Endothelial cell of umbilical vein (primary cell): ENCODE measurements around the gene CHST8. TPM values are rescaled to one million over a fixed set of nuclear protein-coding genes. Genes with fewer than 3 reads are reported as not detected.

Source experiments
- BruUV-seq: library from RNA; stranded (reverse); fragments of 400-500 nt; replicated peaks from 2 replicates; lab custom pipeline; 2021; lab: Mats Ljungman, UMichigan
- CTCF ChIA-PET: fragments of 300-600, 350-600 bp; sonication (Branson Sonifier 250); formaldehyde crosslinking; loops from one replicate; lab custom pipeline; 2021; ENCODE audit warnings: antibody characterized with exemption, inconsistent platforms; lab: Charles Lee
- POLR2A ChIA-PET: fragments of 300-600, 350-600 bp; sonication (Branson Sonifier 250); formaldehyde crosslinking; loops from one replicate; lab custom pipeline; 2021; ENCODE audit warnings: antibody characterized with exemption, inconsistent platforms; lab: Charles Lee
- DNase-seq: peaks from one replicate; pipeline ENCODE4 v3.0.0-alpha.2; 2011; ENCODE audit warnings: low read depth, low spot score
- FAIRE-seq: peaks from 2 replicates; lab custom pipeline; 2011; peaks lifted over from hg19 to GRCh38; lab: Jason Lieb, UNC
- H2AFZ ChIP-seq: 2 replicates; pipeline ENCODE4 v1.6.0; 2012; ENCODE audit warnings: low read depth, low read length, control low read depth, inconsistent platforms
- H3K27ac ChIP-seq: 2 replicates; pipeline ENCODE4 v1.5.1; 2011; ENCODE audit warnings: low read depth, mild to moderate bottlenecking, control low read depth, low read length, moderate library complexity; ENCODE audit not compliant: insufficient read depth
- H3K27me3 ChIP-seq, 2 experiments: 2 replicates each; pipeline versions ENCODE4 v1.6.0 to v1.6.1; 2011; ENCODE audit warnings: low read length in 2 of 2, mixed read lengths in 1 of 2; ENCODE audit not compliant: control insufficient read depth in 2 of 2, insufficient read depth in 2 of 2
- H3K36me3 ChIP-seq, 2 experiments: 2 replicates in 1 of 2; 3 replicates in 1 of 2; pipeline ENCODE4 v1.5.1; 2011; ENCODE audit warnings: low read length in 2 of 2, mild to moderate bottlenecking in 1 of 2, moderate library complexity in 1 of 2; ENCODE audit not compliant: control insufficient read depth in 2 of 2, insufficient read depth in 2 of 2; ENCODE audit errors: extremely low read depth in 1 of 2
- H3K4me1 ChIP-seq: 3 replicates; pipeline ENCODE4 v1.5.1; 2011; ENCODE audit warnings: mild to moderate bottlenecking, low read length; ENCODE audit not compliant: control insufficient read depth, insufficient read depth; ENCODE audit errors: extremely low read depth
- H3K4me2 ChIP-seq: 2 replicates; pipeline ENCODE4 v1.6.1; 2011; ENCODE audit warnings: low read length, control low read depth, mixed read lengths; ENCODE audit not compliant: insufficient read depth
- H3K4me3 ChIP-seq, 3 experiments: fragments of 200-600 bp in 1 of 3; sonication (generic), shearing (Covaris generic) in 1 of 3; replicated peaks in 1 of 3; 2 replicates each; pipeline ENCODE4 v1.5.1; 2011 to 2016; ENCODE audit warnings: control low read depth in 3 of 3, low read length in 3 of 3, mild to moderate bottlenecking in 2 of 3, inconsistent platforms in 1 of 3, low read depth in 1 of 3, moderate library complexity in 1 of 3; ENCODE audit not compliant: insufficient read depth in 1 of 3
- H3K79me2 ChIP-seq: 2 replicates; pipeline ENCODE4 v1.6.0; 2012; ENCODE audit warnings: low read length, inconsistent platforms; ENCODE audit not compliant: control insufficient read depth, insufficient read depth
- H3K9ac ChIP-seq: replicated peaks from 2 replicates; pipeline ENCODE3; 2011; ENCODE audit warnings: low read length, control low read depth; ENCODE audit not compliant: insufficient read depth; ENCODE audit errors: extremely low read depth
- H3K9me1 ChIP-seq: replicated peaks from 3 replicates; pipeline ENCODE4 v1.6.0; 2011; ENCODE audit warnings: mild to moderate bottlenecking, low read length; ENCODE audit not compliant: control insufficient read depth, insufficient read depth; ENCODE audit errors: extremely low read depth
- H3K9me3 ChIP-seq: replicated peaks from 2 replicates; pipeline ENCODE4 v1.5.1; 2012; ENCODE audit warnings: low read length, inconsistent platforms; ENCODE audit not compliant: control insufficient read depth, insufficient read depth
- H4K20me1 ChIP-seq: replicated peaks from 2 replicates; pipeline ENCODE3; 2011; ENCODE audit warnings: mild to moderate bottlenecking, low read length; ENCODE audit not compliant: control insufficient read depth, insufficient read depth; ENCODE audit errors: extremely low read depth
- EZH2 ChIP-seq: IDR thresholded peaks from 2 replicates; pipeline ENCODE4 v1.6.1; 2012; ENCODE audit warnings: borderline replicate concordance, low read depth, mild to moderate bottlenecking, moderate library complexity, low read length, inconsistent platforms; ENCODE audit not compliant: severe bottlenecking
- FOS ChIP-seq: IDR thresholded peaks from 2 replicates; pipeline ENCODE4 v1.6.1; 2011; ENCODE audit warnings: mild to moderate bottlenecking, low read length, moderate library complexity, borderline replicate concordance; ENCODE audit not compliant: insufficient read depth
- GATA2 ChIP-seq: IDR thresholded peaks from 2 replicates; pipeline ENCODE4 v1.7.0; 2011; ENCODE audit warnings: low read depth, mild to moderate bottlenecking, moderate library complexity, mixed read lengths, low read length; ENCODE audit not compliant: insufficient read length, insufficient read depth
- JUN ChIP-seq: IDR thresholded peaks from 2 replicates; pipeline ENCODE4 v1.6.1; 2011; ENCODE audit warnings: borderline replicate concordance, low read depth; ENCODE audit not compliant: insufficient read length, insufficient read depth
- MYC ChIP-seq: IDR thresholded peaks from one replicate; pipeline ENCODE4 v1.6.1; 2011; ENCODE audit warnings: mild to moderate bottlenecking, low read depth, low read length
- POLR2A ChIP-seq: IDR thresholded peaks from 2 replicates; pipeline ENCODE4 v1.6.1; 2012; ENCODE audit warnings: low read depth, mild to moderate bottlenecking, control low read depth, low read length
- POLR2AphosphoS5 ChIP-seq: IDR thresholded peaks from 2 replicates; pipeline ENCODE4 v1.6.1; 2012; ENCODE audit warnings: low read depth, mild to moderate bottlenecking, control low read depth, low read length, moderate library complexity; ENCODE audit not compliant: insufficient read depth
- dilution Hi-C: fragments of 300-500 bp; cut with MboI; formaldehyde crosslinking; loops from one replicate; pipeline ENCODE4 v1.15.0; 2019; ENCODE audit warnings: low sequenced_read_pairs; ENCODE audit not compliant: extremely low pct_ligation_motif_present
- intact Hi-C: fragments of 100-400 bp; cut with micrococcal nuclease; formaldehyde crosslinking; loops from one replicate; pipeline ENCODE4 v1.10.0; 2022
- polyA plus RNA-seq, 4 experiments: library from polyadenylated mRNA; depleted of rRNA in 3 of 4; stranded (reverse) in 3 of 4; unstranded in 1 of 4; fragments of >200 nt; gene quantifications; 2 replicates each; pipeline versions ENCODE4 v1.2.1 to v1.2.3, GENCODE V29; 2011 to 2012; ENCODE audit warnings: missing spikeins in 1 of 4
- total RNA-seq: library from RNA; stranded (reverse); gene quantifications from 2 replicates; pipeline ENCODE4 v1.2.3, GENCODE V29; 2021
- TF ChIP-seq, protein P1 (sequence below): IDR thresholded peaks from 2 replicates; pipeline ENCODE4 v1.6.1; 2011; ENCODE audit not compliant: insufficient read depth, insufficient read length
- TF ChIP-seq, protein P2 (sequence below), 2 donors: IDR thresholded peaks; 1 replicate in 1 of 2; 2 replicates in 1 of 2; pipeline ENCODE4 v1.5.1; 2011; ENCODE audit warnings: low read length in 2 of 2, mild to moderate bottlenecking in 2 of 2, moderate library complexity in 2 of 2, control low read depth in 1 of 2, inconsistent platforms in 1 of 2, low read depth in 1 of 2; ENCODE audit not compliant: insufficient read depth in 1 of 2; ENCODE audit errors: extremely low read depth in 1 of 2

CHST8 gene
- total and polyA plus RNA-seq, 2 donors (not counting 3 experiments of a cell fraction or from before 2014, with no cell fraction given), result not detected

DNA sequence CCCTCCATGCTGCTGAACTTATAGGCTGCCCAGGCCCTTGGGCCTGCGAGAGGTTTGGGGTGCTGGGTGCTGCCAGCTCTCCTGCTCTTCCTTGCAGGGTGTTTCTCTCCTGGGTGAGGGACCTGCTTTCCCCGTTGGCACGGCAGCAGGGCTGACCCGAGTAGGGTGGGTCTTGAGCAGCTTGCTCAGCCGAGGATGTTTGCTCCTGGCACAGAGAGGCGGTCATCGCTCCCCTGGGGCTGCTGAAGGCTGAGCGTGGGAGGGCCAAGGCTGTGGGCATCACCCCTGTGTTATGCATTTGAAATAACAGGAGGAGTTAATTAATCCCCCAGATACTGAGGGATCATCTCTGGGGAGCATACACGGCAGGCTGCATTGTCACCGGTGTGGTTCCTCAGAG, 180.2 kb downstream of the CHST8 start:
- POLR2A ChIA-PET, result interaction anchor here (0.7 kb wide), 1 partner anchor 105 kb away, joined by 3 read pairs; no protein-coding TSS in a partner anchor
- DNase-seq (no peak), FAIRE-seq (no peak)
- H3K4me1 ChIP-seq, result peaks cover 10% of the 10 kb centered on the region
- peaks cover 2 to 55% of the 10 kb centered on the region in 2 experiments for H3K36me3 ChIP-seq
- BruUV-seq, result no TSS peak
- no peaks in the 10 kb centered on the region for H4K20me1 ChIP-seq
- no peaks in the 10 kb centered on the region for H3K9me3 ChIP-seq
- H3K4me2 ChIP-seq, result no peak overlapping the region
- peaks cover 4% of the 10 kb centered on the region for H3K79me2 ChIP-seq
- no peak overlapping the region for H3K9ac ChIP-seq
- dilution Hi-C loops, result no loop called here
- H3K4me3 ChIP-seq, result no peak overlapping the region
- H3K27ac ChIP-seq, result no peak overlapping the region
- TF ChIP-seq POLR2A (no peak), JUN (no peak), MYC (no peak), GATA2 (no peak), POLR2AphosphoS5 (no peak), EZH2 (no peak), FOS (no peak)
- TF ChIP-seq, protein P1, sequence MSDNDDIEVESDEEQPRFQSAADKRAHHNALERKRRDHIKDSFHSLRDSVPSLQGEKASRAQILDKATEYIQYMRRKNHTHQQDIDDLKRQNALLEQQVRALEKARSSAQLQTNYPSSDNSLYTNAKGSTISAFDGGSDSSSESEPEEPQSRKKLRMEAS, result no peak
- TF ChIP-seq, protein P2, sequence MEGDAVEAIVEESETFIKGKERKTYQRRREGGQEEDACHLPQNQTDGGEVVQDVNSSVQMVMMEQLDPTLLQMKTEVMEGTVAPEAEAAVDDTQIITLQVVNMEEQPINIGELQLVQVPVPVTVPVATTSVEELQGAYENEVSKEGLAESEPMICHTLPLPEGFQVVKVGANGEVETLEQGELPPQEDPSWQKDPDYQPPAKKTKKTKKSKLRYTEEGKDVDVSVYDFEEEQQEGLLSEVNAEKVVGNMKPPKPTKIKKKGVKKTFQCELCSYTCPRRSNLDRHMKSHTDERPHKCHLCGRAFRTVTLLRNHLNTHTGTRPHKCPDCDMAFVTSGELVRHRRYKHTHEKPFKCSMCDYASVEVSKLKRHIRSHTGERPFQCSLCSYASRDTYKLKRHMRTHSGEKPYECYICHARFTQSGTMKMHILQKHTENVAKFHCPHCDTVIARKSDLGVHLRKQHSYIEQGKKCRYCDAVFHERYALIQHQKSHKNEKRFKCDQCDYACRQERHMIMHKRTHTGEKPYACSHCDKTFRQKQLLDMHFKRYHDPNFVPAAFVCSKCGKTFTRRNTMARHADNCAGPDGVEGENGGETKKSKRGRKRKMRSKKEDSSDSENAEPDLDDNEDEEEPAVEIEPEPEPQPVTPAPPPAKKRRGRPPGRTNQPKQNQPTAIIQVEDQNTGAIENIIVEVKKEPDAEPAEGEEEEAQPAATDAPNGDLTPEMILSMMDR (IDR thresholded peaks at IDR 0.05; ENCODE audit: extremely low read depth in 1 of 2, insufficient read depth in 1 of 2, low read depth in 1 of 2, low read length in 2 of 2), result no peak
- intact Hi-C loops, result no loop called here
- no peaks in the 10 kb centered on the region for H3K27me3 ChIP-seq
- no peak overlapping the region for H2AFZ ChIP-seq
- no peaks in the 10 kb centered on the region for H3K9me1 ChIP-seq
- CTCF ChIA-PET, result no interaction called here
